ENCODE measurements around the gene CERS3.

- TF ChIP-seq TAF1 (IDR thresholded peaks at IDR 0.05; ENCODE audit: borderline replicate concordance, low read depth, low read length) = no peak
- no peak for TF ChIP-seq POLR2AphosphoS5 (IDR thresholded peaks at IDR 0.05; ENCODE audit: low read depth, low read length)
These were observed 94.7 kb downstream of the CERS3 start for GRCh38 chr15:100434038-100434437.

Measured in GM12892 (cell line).